GM15510 (cell line): ENCODE results near the gene PFN3.

ENCODE experiments used
- POLR2A ChIP-seq: IDR thresholded peaks from 3 replicates; pipeline ENCODE4 v1.6.1; 2011; ENCODE audit warnings: borderline replicate concordance; ENCODE audit not compliant: insufficient read length; ENCODE audit errors: extremely low read depth

PFN3 gene

GRCh38 chr5:177442066-177442826 is 41.8 kb upstream of the PFN3 start:
- peak; percentile 5 for TF ChIP-seq POLR2A

GRCh38 chr5:177440990-177441780 is 40.7 kb upstream of the PFN3 start:
- no peak for TF ChIP-seq POLR2A

DNA sequence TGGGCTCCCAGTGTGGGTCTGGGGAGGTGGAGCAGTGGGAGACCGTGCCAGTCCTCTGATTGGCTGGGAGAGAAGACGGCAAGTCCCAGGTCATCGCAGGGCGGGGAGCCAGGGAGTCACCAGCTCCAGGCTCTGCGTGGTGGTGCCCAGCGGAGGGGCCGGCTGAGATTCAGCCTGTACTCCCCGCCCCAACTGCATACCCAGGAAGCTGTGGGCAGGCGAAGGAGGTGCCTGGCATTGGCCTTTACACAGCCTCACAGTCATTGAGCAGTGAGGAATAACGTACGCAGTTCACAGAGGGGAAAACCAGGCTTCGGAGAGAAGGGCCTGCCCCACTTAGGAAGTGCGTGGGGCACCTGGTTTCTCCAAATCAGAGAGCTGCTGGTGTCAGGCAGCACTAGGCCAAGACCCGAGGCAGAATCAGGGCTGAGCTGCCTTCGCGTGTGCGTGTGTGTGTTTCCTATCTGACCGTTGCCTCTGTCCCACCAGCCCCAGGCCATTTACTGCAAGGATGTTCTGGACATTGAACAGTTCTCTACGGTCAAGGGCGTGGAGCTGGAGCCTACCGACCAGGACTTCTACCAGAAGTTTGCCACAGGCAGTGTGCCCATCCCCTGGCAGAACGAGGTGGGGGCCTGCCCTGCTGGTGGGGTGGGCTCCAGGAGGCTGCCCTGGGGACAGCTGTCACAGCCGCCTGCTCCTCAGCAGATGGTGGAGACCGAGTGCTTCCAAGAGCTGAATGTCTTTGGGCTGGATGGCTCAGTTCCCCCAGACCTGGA is 39.9 kb upstream of the PFN3 start:
- TF ChIP-seq POLR2A: peak; percentile 25

GRCh38 chr5:177439518-177440053 is 39.1 kb upstream of the PFN3 start:
- TF ChIP-seq POLR2A: no peak

DNA sequence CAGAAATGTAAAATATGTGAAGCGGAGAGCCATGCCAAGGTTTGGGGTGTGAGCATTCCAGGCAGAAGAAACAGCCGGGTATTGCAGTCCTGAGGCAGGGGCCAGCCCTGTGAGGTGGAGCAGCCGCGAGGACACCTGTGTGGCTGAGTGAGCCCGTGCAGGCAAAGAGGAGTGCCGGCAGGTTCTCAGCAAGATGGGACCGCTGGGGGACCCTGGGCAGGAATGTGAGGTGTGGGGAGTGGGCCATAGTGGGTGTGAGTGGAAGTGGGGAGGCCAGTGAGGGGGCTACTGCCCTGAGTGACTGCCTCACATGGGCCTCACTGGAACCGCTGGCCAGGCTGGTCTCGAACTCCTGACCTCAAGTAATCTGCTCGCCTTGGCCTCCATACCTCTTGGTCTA is 38.0 kb upstream of the PFN3 start:
- no peak for TF ChIP-seq POLR2A

DNA sequence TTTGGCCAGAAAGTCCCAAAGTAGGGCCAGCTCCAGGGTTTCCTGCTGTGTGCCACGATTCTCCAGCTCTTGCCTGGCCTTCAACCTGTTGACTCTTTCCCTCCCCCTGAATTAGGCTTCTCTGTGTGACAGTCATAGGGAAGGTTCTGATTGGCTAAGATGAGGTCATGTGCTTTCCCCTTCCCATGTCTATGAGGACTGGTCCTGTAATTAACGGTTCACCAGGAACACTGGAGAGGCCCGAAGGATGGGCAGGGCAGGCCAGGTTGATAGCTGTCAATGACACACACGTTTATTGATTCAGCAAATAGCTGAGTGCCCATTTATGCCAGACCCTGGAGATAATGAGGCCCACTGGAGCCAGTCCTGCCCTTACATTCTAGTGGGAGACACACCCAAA is 37.2 kb upstream of the PFN3 start:
- no peak for TF ChIP-seq POLR2A

- no peak for TF ChIP-seq POLR2A
Observed at GRCh38 chr5:177435847-177436536, 35.5 kb upstream of the PFN3 start.

- TF ChIP-seq POLR2A: no peak
Observed at GRCh38 chr5:177434942-177435738, 34.7 kb upstream of the PFN3 start.

DNA sequence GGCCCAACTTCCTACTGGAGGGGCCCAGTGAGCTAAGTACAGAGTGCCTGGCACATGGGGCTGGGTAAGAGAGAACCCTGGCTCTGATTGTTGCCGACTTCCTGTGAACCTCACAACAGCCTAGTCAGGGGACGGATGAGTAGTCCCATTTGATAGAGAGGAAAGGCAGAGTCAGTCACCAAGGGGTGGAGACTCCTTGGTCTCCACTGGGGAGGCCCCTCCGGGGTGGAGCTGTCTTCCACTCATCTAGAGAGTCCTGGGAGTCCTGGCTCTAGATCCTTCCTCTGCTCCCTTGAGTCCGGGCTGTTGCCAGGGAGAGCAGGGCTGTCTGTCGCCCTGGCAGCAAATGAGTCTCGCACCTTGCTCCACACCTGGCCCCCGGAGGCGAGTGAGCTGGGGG is 34.0 kb upstream of the PFN3 start:
- no peak for TF ChIP-seq POLR2A

DNA sequence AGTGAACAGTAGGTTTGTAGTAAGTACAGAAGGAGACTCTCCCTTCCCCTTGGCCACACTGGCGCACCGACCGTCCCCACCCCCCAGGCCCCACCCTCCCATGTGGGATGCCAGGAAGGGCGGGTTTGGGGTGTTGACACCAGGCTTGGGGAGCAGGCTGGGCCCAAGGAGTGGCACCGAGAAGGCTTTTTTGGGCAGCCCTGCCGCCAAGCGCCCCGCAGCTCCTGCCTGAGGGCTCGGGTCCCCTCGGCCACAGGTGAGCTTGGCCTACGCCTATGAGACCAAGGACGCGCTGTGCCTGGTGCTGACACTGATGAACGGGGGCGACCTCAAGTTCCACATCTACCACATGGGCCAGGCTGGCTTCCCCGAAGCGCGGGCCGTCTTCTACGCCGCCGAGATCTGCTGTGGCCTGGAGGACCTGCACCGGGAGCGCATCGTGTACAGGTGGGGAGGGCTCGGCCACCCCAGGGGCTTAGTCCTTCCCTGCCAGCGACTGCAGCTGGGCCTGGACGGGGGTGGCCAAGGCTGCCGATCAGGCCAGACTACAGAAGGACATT is 33.3 kb upstream of the PFN3 start:
- no peak for TF ChIP-seq POLR2A

GRCh38 chr5:177432839-177433657 is 32.6 kb upstream of the PFN3 start:
- TF ChIP-seq POLR2A: no peak

- TF ChIP-seq POLR2A: peak; percentile 24
Observed at GRCh38 chr5:177432143-177432838, 31.8 kb upstream of the PFN3 start.
